Activated naive CD4-positive, alpha-beta T cell treated with anti-CD3 and anti-CD28 coated beads for 36 hours (primary cell): ENCODE measurements around the gene BDNF. TPM values are rescaled to one million over a fixed set of nuclear protein-coding genes. Genes with fewer than 3 reads are reported as not detected.

ENCODE experiments used
- CTCF ChIA-PET: fragments of 350-600 bp; sonication (Branson Sonifier 250); formaldehyde crosslinking; loops from one replicate; lab custom pipeline; 2021; ENCODE audit warnings: antibody characterized with exemption; lab: Charles Lee
- DNase-seq: peaks from one replicate; pipeline ENCODE4 v3.0.0-alpha.2; 2020
- H3K27ac Mint-ChIP-seq: one replicate; pipeline ENCODE4 v1.8.0; 2021; ENCODE audit warnings: mild to moderate bottlenecking, mixed read lengths
- H3K27me3 Mint-ChIP-seq: one replicate; pipeline ENCODE4 v1.8.0; 2021; ENCODE audit warnings: low read depth, mixed read lengths
- H3K36me3 Mint-ChIP-seq: one replicate; pipeline ENCODE4 v1.8.0; 2021; ENCODE audit warnings: low read depth, mixed read lengths
- H3K4me1 Mint-ChIP-seq: one replicate; pipeline ENCODE4 v1.8.0; 2021; ENCODE audit warnings: low read depth, mixed read lengths
- H3K4me3 Mint-ChIP-seq: one replicate; pipeline ENCODE4 v1.8.0; 2021; ENCODE audit warnings: mild to moderate bottlenecking, moderate library complexity, mixed read lengths
- H3K9me3 Mint-ChIP-seq: one replicate; pipeline ENCODE4 v1.8.0; 2021; ENCODE audit warnings: mixed read lengths
- intact Hi-C: fragments of 100-400 bp; cut with micrococcal nuclease; formaldehyde crosslinking; loops from one replicate; pipeline ENCODE4 v1.15.1; 2023
- total RNA-seq, 2 experiments: library from RNA; stranded (reverse); gene quantifications; one replicate each; pipeline ENCODE4 v1.2.3, GENCODE V29; 2021

BDNF gene
- total RNA-seq, 2 experiments from 2014 or later, result not detected

GRCh38 chr11:27702811-27703210 lies 2.6 kb upstream of the BDNF start:
- Mint-ChIP-seq H3K27ac (no peak overlapping the region), H3K4me3 (no peak overlapping the region), H3K36me3 (no peaks in the 10 kb centered on the region), H3K27me3 (peaks cover 61% of the 10 kb centered on the region), H3K4me1 (peaks cover 27% of the 10 kb centered on the region), H3K9me3 (no peaks in the 10 kb centered on the region)
- intact Hi-C loops, result no loop called here
- DNase-seq, result no peak
- CTCF ChIA-PET, result interaction anchor here (0.5 to 2.4 kb wide), 3 partner anchors 14 to 1103 kb away, joined by 3 to 10 read pairs (median 3); no protein-coding TSS in a partner anchor

GRCh38 chr11:27701355-27702105 lies 1.3 kb upstream of the BDNF start:
- Mint-ChIP-seq H3K4me1 (peaks cover 27% of the 10 kb centered on the region), H3K27ac (no peak overlapping the region), H3K4me3 (peak overlapping the region; percentile 70), H3K36me3 (no peaks in the 10 kb centered on the region), H3K27me3 (peaks cover 63% of the 10 kb centered on the region), H3K9me3 (no peaks in the 10 kb centered on the region)
- DNase-seq, result no peak
- CTCF ChIA-PET, result no interaction called here
- intact Hi-C loops, result loop anchor here (2.0 kb wide), 2 partner anchors 19 to 407 kb away; partner anchors contain the start of genes KIF18A and METTL15

GRCh38 chr11:27699926-27700350 lies 317 bp downstream of the BDNF start:
- Mint-ChIP-seq H3K36me3 (no peaks in the 10 kb centered on the region), H3K4me3 (peak overlapping the region; percentile 21), H3K9me3 (no peaks in the 10 kb centered on the region), H3K27ac (no peak overlapping the region), H3K27me3 (peaks cover 63% of the 10 kb centered on the region), H3K4me1 (peaks cover 27% of the 10 kb centered on the region)
- DNase-seq, result no peak
- intact Hi-C loops, result loop anchor here (1.0 to 2.0 kb wide), 5 partner anchors 21 to 1635 kb away; partner anchors contain the start of genes KIF18A and METTL15
- CTCF ChIA-PET, result interaction anchor here (0.5 to 1.9 kb wide), 3 partner anchors 17 to 831 kb away, joined by 3 to 11 read pairs (median 7); no protein-coding TSS in a partner anchor

GRCh38 chr11:27699242-27699925 lies 871 bp downstream of the BDNF start:
- peaks cover 63% of the 10 kb centered on the region for H3K27me3 Mint-ChIP-seq

GRCh38 chr11:27698872-27699241 lies 1.4 kb downstream of the BDNF start:
- peaks cover 27% of the 10 kb centered on the region for H3K4me1 Mint-ChIP-seq
- peaks cover 65% of the 10 kb centered on the region for H3K27me3 Mint-ChIP-seq
- CTCF ChIA-PET, result interaction anchor here (0.6 to 1.9 kb wide), 12 partner anchors 9 to 1461 kb away, joined by 3 to 11 read pairs (median 4); no protein-coding TSS in a partner anchor
- H3K36me3 Mint-ChIP-seq, result no peaks in the 10 kb centered on the region
- no peaks in the 10 kb centered on the region for H3K9me3 Mint-ChIP-seq
- H3K4me3 Mint-ChIP-seq, result peak overlapping the region; percentile 41
- DNase-seq, result peak; percentile 81
- intact Hi-C loops, result loop anchor here (1.0 to 2.0 kb wide), 3 partner anchors 830 to 1636 kb away; no protein-coding TSS in a partner anchor
- no peak overlapping the region for H3K27ac Mint-ChIP-seq

More at GRCh38 chr11:27699242-27699925, 871 bp downstream of the BDNF start:
- H3K4me3 Mint-ChIP-seq, result peak overlapping the region; percentile 41
- intact Hi-C loops, result loop anchor here (1.0 to 2.0 kb wide), 3 partner anchors 830 to 1635 kb away; no protein-coding TSS in a partner anchor
- no peaks in the 10 kb centered on the region for H3K36me3 Mint-ChIP-seq
- CTCF ChIA-PET, result interaction anchor here (0.5 to 1.9 kb wide), 13 partner anchors 9 to 1460 kb away, joined by 3 to 11 read pairs (median 4); no protein-coding TSS in a partner anchor
- no peak overlapping the region for H3K27ac Mint-ChIP-seq
- peaks cover 27% of the 10 kb centered on the region for H3K4me1 Mint-ChIP-seq
- no peak for DNase-seq
- no peaks in the 10 kb centered on the region for H3K9me3 Mint-ChIP-seq

GRCh38 chr11:27697679-27698275 lies 2.5 kb downstream of the BDNF start:
- DNase-seq, result no peak
- Mint-ChIP-seq H3K4me3 (no peak overlapping the region), H3K4me1 (peaks cover 27% of the 10 kb centered on the region), H3K9me3 (no peaks in the 10 kb centered on the region), H3K27me3 (peaks cover 58% of the 10 kb centered on the region), H3K36me3 (no peaks in the 10 kb centered on the region), H3K27ac (no peak overlapping the region)
- CTCF ChIA-PET, result no interaction called here
- intact Hi-C loops, result loop anchor here (2.0 kb wide), 2 partner anchors 1631 to 1637 kb away; no protein-coding TSS in a partner anchor

- Mint-ChIP-seq H3K27me3 (peaks cover 53% of the 10 kb centered on the region), H3K4me3 (no peak overlapping the region), H3K27ac (no peak overlapping the region), H3K4me1 (peaks cover 27% of the 10 kb centered on the region), H3K9me3 (no peaks in the 10 kb centered on the region), H3K36me3 (no peaks in the 10 kb centered on the region)
- no peak for DNase-seq
- intact Hi-C loops, result loop anchor here (2.0 kb wide), 1 partner anchor 1632 kb away; no protein-coding TSS in a partner anchor
- CTCF ChIA-PET, result interaction anchor here (0.6 kb wide), 1 partner anchor 785 kb away, joined by 3 read pairs; no protein-coding TSS in a partner anchor
These were observed 3.3 kb downstream of the BDNF start for GRCh38 chr11:27696961-27697360.

GRCh38 chr11:27696115-27696514 lies 4.1 kb downstream of the BDNF start:
- intact Hi-C loops, result loop anchor here (2.0 kb wide), 1 partner anchor 1633 kb away; no protein-coding TSS in a partner anchor

GRCh38 chr11:27694992-27695391 lies 5.3 kb downstream of the BDNF start:
- intact Hi-C loops, result no loop called here
- peaks cover 2% of the 10 kb centered on the region for H3K36me3 Mint-ChIP-seq
- H3K4me1 Mint-ChIP-seq, result peaks cover 16% of the 10 kb centered on the region
- H3K9me3 Mint-ChIP-seq, result no peaks in the 10 kb centered on the region
- no peak overlapping the region for H3K4me3 Mint-ChIP-seq
- peaks cover 40% of the 10 kb centered on the region for H3K27me3 Mint-ChIP-seq
- H3K27ac Mint-ChIP-seq, result no peak overlapping the region
- CTCF ChIA-PET, result interaction anchor here (1.3 kb wide), 1 partner anchor 232 kb away, joined by 4 read pairs; no protein-coding TSS in a partner anchor
- DNase-seq, result no peak

More at GRCh38 chr11:27696115-27696514, 4.1 kb downstream of the BDNF start:
- H3K27me3 Mint-ChIP-seq, result peaks cover 45% of the 10 kb centered on the region
- peaks cover 20% of the 10 kb centered on the region for H3K4me1 Mint-ChIP-seq
- no peaks in the 10 kb centered on the region for H3K36me3 Mint-ChIP-seq
- H3K27ac Mint-ChIP-seq, result no peak overlapping the region
- CTCF ChIA-PET, result interaction anchor here (1.2 to 1.3 kb wide), 2 partner anchors 231 to 1003 kb away, joined by 4 read pairs; no protein-coding TSS in a partner anchor
- no peak overlapping the region for H3K4me3 Mint-ChIP-seq
- DNase-seq, result no peak
- no peaks in the 10 kb centered on the region for H3K9me3 Mint-ChIP-seq

- intact Hi-C loops, result no loop called here
- Mint-ChIP-seq H3K4me3 (no peak overlapping the region), H3K27me3 (peaks cover 24% of the 10 kb centered on the region), H3K36me3 (peaks cover 2% of the 10 kb centered on the region), H3K9me3 (no peaks in the 10 kb centered on the region), H3K27ac (no peak overlapping the region), H3K4me1 (no peaks in the 10 kb centered on the region)
- DNase-seq, result no peak
- CTCF ChIA-PET, result interaction anchor here (1.3 kb wide), 1 partner anchor 12 kb away, joined by 3 read pairs; no protein-coding TSS in a partner anchor
These were observed 6.9 kb downstream of the BDNF start for GRCh38 chr11:27693398-27693797.

- Mint-ChIP-seq H3K27ac (no peak overlapping the region), H3K27me3 (peaks cover 22% of the 10 kb centered on the region), H3K4me1 (no peaks in the 10 kb centered on the region), H3K9me3 (no peaks in the 10 kb centered on the region), H3K4me3 (no peak overlapping the region), H3K36me3 (peaks cover 2% of the 10 kb centered on the region)
- DNase-seq, result no peak
- intact Hi-C loops, result no loop called here
- CTCF ChIA-PET, result interaction anchor here (1.3 kb wide), 1 partner anchor 13 kb away, joined by 3 read pairs; no protein-coding TSS in a partner anchor
These were observed 7.5 kb downstream of the BDNF start for GRCh38 chr11:27692781-27693180.
